Measurements from ENCODE around the gene CCDC63. TPM values are rescaled to one million over a fixed set of nuclear protein-coding genes. Genes with fewer than 3 reads are reported as not detected.

CCDC63 gene
- total and polyA plus RNA-seq, 3 donors from 2014 or later = 9.0 to 42.4 (median 12.4) TPM

- Histone ChIP-seq H3K27me3 (no peaks in the 10 kb centered on the region), H3K27ac (no peak overlapping the region)
- intact Hi-C loops (cut with DNase I; ENCODE audit: low total_unique reads) = no loop called here
These were observed 74.5 kb downstream of the CCDC63 start for GRCh38 chr12:110921262-110921661.

DNA sequence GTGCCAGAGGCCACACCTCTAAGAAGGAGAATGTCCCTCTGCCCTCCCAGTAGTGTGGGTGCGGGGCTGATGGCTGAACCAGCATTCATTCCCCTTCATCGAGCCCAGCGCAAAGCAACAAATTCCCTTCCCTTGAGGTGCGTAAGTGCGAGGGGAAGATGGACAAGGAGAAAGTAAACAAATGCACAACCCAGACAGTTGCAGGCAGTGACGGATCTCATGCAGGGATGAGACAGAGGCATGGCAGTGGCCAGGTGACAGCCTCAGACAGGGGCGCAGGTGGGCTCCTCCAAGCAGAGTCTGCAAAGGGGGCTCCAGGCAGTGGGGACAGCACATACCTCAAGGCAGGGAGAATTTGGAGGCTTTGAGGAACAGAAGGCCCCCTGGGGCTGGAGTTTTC is 75.9 kb downstream of the CCDC63 start:
- Histone ChIP-seq H3K27me3 (no peaks in the 10 kb centered on the region), H3K27ac (no peak overlapping the region), H3K36me3 (ENCODE audit: low read depth, missing control alignments) (no peaks in the 10 kb centered on the region), H3K4me1 (no peaks in the 10 kb centered on the region), H3K9me3 (no peaks in the 10 kb centered on the region), H3K4me3 (no peak overlapping the region)
- no peak for TF ChIP-seq POLR2A (IDR thresholded peaks at IDR 0.05)
- no peak for TF ChIP-seq CTCF (IDR thresholded peaks at IDR 0.05)
- 82 to 88% methylated on average over 7 of the region's 7 CpGs for WGBS, 2 donors
- intact Hi-C loops (cut with DNase I; ENCODE audit: low total_unique reads) = no loop called here
- DNase-seq = no peak

More at GRCh38 chr12:110921262-110921661, 74.5 kb downstream of the CCDC63 start:
- 88 to 93% methylated on average over 10 of the region's 10 CpGs for WGBS, 2 donors
- TF ChIP-seq CTCF (IDR thresholded peaks at IDR 0.05) = no peak
- TF ChIP-seq POLR2A (IDR thresholded peaks at IDR 0.05) = no peak
- Histone ChIP-seq H3K4me1 (no peaks in the 10 kb centered on the region), H3K4me3 (no peak overlapping the region), H3K36me3 (ENCODE audit: low read depth, missing control alignments) (no peaks in the 10 kb centered on the region), H3K9me3 (no peaks in the 10 kb centered on the region)
- no peak for DNase-seq

- no peak for TF ChIP-seq CTCF (IDR thresholded peaks at IDR 0.05)
- no peak for TF ChIP-seq POLR2A (IDR thresholded peaks at IDR 0.05)
- no peak for DNase-seq
- H3K4me1 ChIP-seq = no peaks in the 10 kb centered on the region
- no peak overlapping the region for H3K4me3 ChIP-seq
- intact Hi-C loops (cut with DNase I; ENCODE audit: low total_unique reads) = no loop called here
- H3K27ac ChIP-seq = no peak overlapping the region
- 94 to 100% methylated on average over 4 of the region's 4 CpGs for WGBS, 2 donors
- H3K36me3 ChIP-seq (ENCODE audit: low read depth, missing control alignments) = no peaks in the 10 kb centered on the region
- no peaks in the 10 kb centered on the region for H3K27me3 ChIP-seq
- no peaks in the 10 kb centered on the region for H3K9me3 ChIP-seq
These were observed 76.4 kb downstream of the CCDC63 start for GRCh38 chr12:110923192-110923591.

GRCh38 chr12:110923692-110924334 is 77.0 kb downstream of the CCDC63 start:
- no peak for DNase-seq
- 93 to 94% methylated on average over 8 to 9 of the region's 9 CpGs for WGBS, 2 donors

More at GRCh38 chr12:110923692-110924334, 77.0 kb downstream of the CCDC63 start:
- Histone ChIP-seq H3K9me3 (no peaks in the 10 kb centered on the region), H3K36me3 (ENCODE audit: low read depth, missing control alignments) (no peaks in the 10 kb centered on the region), H3K4me3 (no peak overlapping the region), H3K4me1 (no peaks in the 10 kb centered on the region), H3K27ac (no peak overlapping the region), H3K27me3 (no peaks in the 10 kb centered on the region)
- intact Hi-C loops (cut with DNase I; ENCODE audit: low total_unique reads) = no loop called here
- TF ChIP-seq CTCF (IDR thresholded peaks at IDR 0.05) = no peak
- TF ChIP-seq POLR2A (IDR thresholded peaks at IDR 0.05) = no peak
